Measurements from ENCODE around the gene CSNK1G2.

DNA sequence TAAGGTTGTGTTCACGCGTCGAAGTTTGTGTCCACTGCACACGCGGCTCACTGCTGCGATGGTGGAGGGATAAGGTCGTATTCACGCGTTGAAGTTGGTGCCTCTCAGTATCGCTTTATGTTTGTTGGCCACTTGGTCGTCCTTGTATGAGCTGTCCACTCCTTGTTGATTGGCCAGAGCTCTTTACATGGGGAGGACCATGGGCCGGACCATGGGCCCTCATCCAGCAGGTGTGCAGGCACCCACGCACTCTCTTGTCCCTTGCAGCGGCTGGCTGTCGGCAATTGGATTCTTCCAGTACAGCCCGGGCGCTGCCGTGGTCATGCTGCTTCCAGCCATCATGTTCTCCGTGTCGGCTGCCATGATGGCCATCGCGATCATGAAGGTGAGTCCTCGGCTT is 18.2 kb upstream of the CSNK1G2 start:
- TF ChIP-seq, protein P1, sequence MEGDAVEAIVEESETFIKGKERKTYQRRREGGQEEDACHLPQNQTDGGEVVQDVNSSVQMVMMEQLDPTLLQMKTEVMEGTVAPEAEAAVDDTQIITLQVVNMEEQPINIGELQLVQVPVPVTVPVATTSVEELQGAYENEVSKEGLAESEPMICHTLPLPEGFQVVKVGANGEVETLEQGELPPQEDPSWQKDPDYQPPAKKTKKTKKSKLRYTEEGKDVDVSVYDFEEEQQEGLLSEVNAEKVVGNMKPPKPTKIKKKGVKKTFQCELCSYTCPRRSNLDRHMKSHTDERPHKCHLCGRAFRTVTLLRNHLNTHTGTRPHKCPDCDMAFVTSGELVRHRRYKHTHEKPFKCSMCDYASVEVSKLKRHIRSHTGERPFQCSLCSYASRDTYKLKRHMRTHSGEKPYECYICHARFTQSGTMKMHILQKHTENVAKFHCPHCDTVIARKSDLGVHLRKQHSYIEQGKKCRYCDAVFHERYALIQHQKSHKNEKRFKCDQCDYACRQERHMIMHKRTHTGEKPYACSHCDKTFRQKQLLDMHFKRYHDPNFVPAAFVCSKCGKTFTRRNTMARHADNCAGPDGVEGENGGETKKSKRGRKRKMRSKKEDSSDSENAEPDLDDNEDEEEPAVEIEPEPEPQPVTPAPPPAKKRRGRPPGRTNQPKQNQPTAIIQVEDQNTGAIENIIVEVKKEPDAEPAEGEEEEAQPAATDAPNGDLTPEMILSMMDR (IDR thresholded peaks at IDR 0.05) = no peak
- TF ChIP-seq POLR2A (IDR thresholded peaks at IDR 0.05) = no peak
